Measurements from ENCODE around the gene KCNH5.
"Not testable (repeated sequence)": the region's sequence is repeated elsewhere in the genome, so short reads cannot be mapped to it uniquely, and the experiment has no call there.

Gene KCNH5

GRCh38 chr14:62886461-62886860 is 158.8 kb downstream of the KCNH5 start:
- no peak for DNase-seq (ENCODE audit: low read depth in 2 of 2)

GRCh38 chr14:62885451-62885850 is 159.8 kb downstream of the KCNH5 start:
- no peak for DNase-seq (ENCODE audit: low read depth in 2 of 2)

- DNase-seq (ENCODE audit: low read depth in 2 of 2), result no peak
These were observed 162.3 kb downstream of the KCNH5 start for GRCh38 chr14:62882967-62883366.

- no peak for DNase-seq (ENCODE audit: low read depth in 2 of 2)
These were observed 178.9 kb downstream of the KCNH5 start for GRCh38 chr14:62866376-62866775.

- no peak for DNase-seq (ENCODE audit: low read depth in 2 of 2)
These were observed 180.7 kb downstream of the KCNH5 start for GRCh38 chr14:62864588-62864987.

- not testable (repeated sequence) for DNase-seq (ENCODE audit: low read depth in 2 of 2)
These were observed 187.2 kb downstream of the KCNH5 start for GRCh38 chr14:62858011-62858410.

GRCh38 chr14:62854951-62855350 is 190.3 kb downstream of the KCNH5 start:
- DNase-seq (ENCODE audit: low read depth in 2 of 2), result no peak

- DNase-seq (ENCODE audit: low read depth in 2 of 2), result no peak
These were observed 198.1 kb downstream of the KCNH5 start for GRCh38 chr14:62847168-62847567.

- DNase-seq (ENCODE audit: low read depth in 2 of 2), result no peak
These were observed 200.7 kb downstream of the KCNH5 start for GRCh38 chr14:62844546-62844945.

- no peak for DNase-seq (ENCODE audit: low read depth in 2 of 2)
These were observed 221.2 kb downstream of the KCNH5 start for GRCh38 chr14:62824086-62824485.

GRCh38 chr14:62819931-62820330 is 225.3 kb downstream of the KCNH5 start:
- DNase-seq (ENCODE audit: low read depth in 2 of 2), result no peak

GRCh38 chr14:62807636-62808035 is 237.6 kb downstream of the KCNH5 start:
- DNase-seq (ENCODE audit: low read depth in 2 of 2), result no peak

GRCh38 chr14:62800577-62800976 is 244.7 kb downstream of the KCNH5 start:
- no peak for DNase-seq (ENCODE audit: low read depth in 2 of 2)

- no peak for DNase-seq (ENCODE audit: low read depth in 2 of 2)
These were observed 248.8 kb downstream of the KCNH5 start for GRCh38 chr14:62796431-62796830.

- DNase-seq (ENCODE audit: low read depth in 2 of 2), result no peak
These were observed 252.7 kb downstream of the KCNH5 start for GRCh38 chr14:62792578-62792977.

- DNase-seq (ENCODE audit: low read depth in 2 of 2), result not testable (repeated sequence)
These were observed 263.9 kb downstream of the KCNH5 start for GRCh38 chr14:62781328-62781727.

- DNase-seq (ENCODE audit: low read depth in 2 of 2), result no peak
These were observed 266.4 kb downstream of the KCNH5 start for GRCh38 chr14:62778852-62779251.

- DNase-seq (ENCODE audit: low read depth in 2 of 2), result no peak
These were observed 266.9 kb downstream of the KCNH5 start for GRCh38 chr14:62778310-62778709.

- DNase-seq (ENCODE audit: low read depth in 2 of 2), result no peak
These were observed 267.7 kb downstream of the KCNH5 start for GRCh38 chr14:62777510-62777909.

- no peak for DNase-seq (ENCODE audit: low read depth in 2 of 2)
These were observed 269.0 kb downstream of the KCNH5 start for GRCh38 chr14:62776300-62776699.

- no peak for DNase-seq (ENCODE audit: low read depth in 2 of 2)
These were observed 276.5 kb downstream of the KCNH5 start for GRCh38 chr14:62768753-62769152.

- no peak for DNase-seq (ENCODE audit: low read depth in 2 of 2)
These were observed 281.3 kb downstream of the KCNH5 start for GRCh38 chr14:62763951-62764350.

GRCh38 chr14:62759796-62760195 is 285.5 kb downstream of the KCNH5 start:
- DNase-seq (ENCODE audit: low read depth in 2 of 2), result no peak

GRCh38 chr14:62746881-62747280 is 298.4 kb downstream of the KCNH5 start:
- DNase-seq (ENCODE audit: low read depth in 2 of 2), result not testable (repeated sequence)

GRCh38 chr14:62745496-62745895 is 299.8 kb downstream of the KCNH5 start:
- DNase-seq (ENCODE audit: low read depth in 2 of 2), result no peak
